Globus pallidus (tissue), 1 donor: ENCODE measurements around the gene LLPH.

Source experiments
- DNase-seq: peaks from one replicate; pipeline ENCODE4 v3.0.0-alpha.2; 2015; ENCODE audit warnings: low spot score

The LLPH gene

GRCh38 chr12:66142826-66143225 lies 12.3 kb upstream of the LLPH start:
- no peak for DNase-seq

- DNase-seq: no peak
These were observed 10.7 kb upstream of the LLPH start for GRCh38 chr12:66141299-66141698.

GRCh38 chr12:66140731-66141130 lies 10.2 kb upstream of the LLPH start:
- DNase-seq: no peak

- no peak for DNase-seq
These were observed 8.8 kb upstream of the LLPH start for GRCh38 chr12:66139328-66139727.

GRCh38 chr12:66137937-66138336 lies 7.4 kb upstream of the LLPH start:
- no peak for DNase-seq

GRCh38 chr12:66132408-66132807 lies 1.9 kb upstream of the LLPH start:
- no peak for DNase-seq

GRCh38 chr12:66131067-66131688 lies 628 bp upstream of the LLPH start:
- no peak for DNase-seq

- no peak for DNase-seq
These were observed 650 bp downstream of the LLPH start for GRCh38 chr12:66129934-66130266.

GRCh38 chr12:66127650-66128049 lies 2.9 kb downstream of the LLPH start:
- no peak for DNase-seq

GRCh38 chr12:66120477-66120876 lies 10.1 kb downstream of the LLPH start:
- no peak for DNase-seq

- DNase-seq: no peak
These were observed 10.7 kb downstream of the LLPH start for GRCh38 chr12:66119870-66120241.

- no peak for DNase-seq
These were observed 11.2 kb downstream of the LLPH start for GRCh38 chr12:66119229-66119869.

GRCh38 chr12:66118240-66118891 lies 12.2 kb downstream of the LLPH start:
- no peak for DNase-seq

- DNase-seq: no peak
These were observed 13.3 kb downstream of the LLPH start for GRCh38 chr12:66117242-66117641.

- DNase-seq: no peak
These were observed 15.4 kb downstream of the LLPH start for GRCh38 chr12:66115071-66115600.

- DNase-seq: no peak
These were observed 17.1 kb downstream of the LLPH start for GRCh38 chr12:66113471-66113870.

GRCh38 chr12:66111605-66112004 lies 18.9 kb downstream of the LLPH start:
- no peak for DNase-seq

- no peak for DNase-seq
These were observed 21.5 kb downstream of the LLPH start for GRCh38 chr12:66109056-66109455.

GRCh38 chr12:66108386-66108785 lies 22.2 kb downstream of the LLPH start:
- no peak for DNase-seq

GRCh38 chr12:66107451-66107915 lies 23.1 kb downstream of the LLPH start:
- DNase-seq: peak; percentile 75

- DNase-seq: no peak
These were observed 27.3 kb downstream of the LLPH start for GRCh38 chr12:66103016-66103913.

- no peak for DNase-seq
These were observed 37.8 kb downstream of the LLPH start for GRCh38 chr12:66092559-66093269.
